ENCODE measurements around the gene SEC11A. TPM values are rescaled to one million over a fixed set of nuclear protein-coding genes. Genes with fewer than 3 reads are reported as not detected.

SEC11A gene
- total RNA-seq, 4 donors from 2014 or later = 19.9 to 124 (median 83.0) TPM

DNA sequence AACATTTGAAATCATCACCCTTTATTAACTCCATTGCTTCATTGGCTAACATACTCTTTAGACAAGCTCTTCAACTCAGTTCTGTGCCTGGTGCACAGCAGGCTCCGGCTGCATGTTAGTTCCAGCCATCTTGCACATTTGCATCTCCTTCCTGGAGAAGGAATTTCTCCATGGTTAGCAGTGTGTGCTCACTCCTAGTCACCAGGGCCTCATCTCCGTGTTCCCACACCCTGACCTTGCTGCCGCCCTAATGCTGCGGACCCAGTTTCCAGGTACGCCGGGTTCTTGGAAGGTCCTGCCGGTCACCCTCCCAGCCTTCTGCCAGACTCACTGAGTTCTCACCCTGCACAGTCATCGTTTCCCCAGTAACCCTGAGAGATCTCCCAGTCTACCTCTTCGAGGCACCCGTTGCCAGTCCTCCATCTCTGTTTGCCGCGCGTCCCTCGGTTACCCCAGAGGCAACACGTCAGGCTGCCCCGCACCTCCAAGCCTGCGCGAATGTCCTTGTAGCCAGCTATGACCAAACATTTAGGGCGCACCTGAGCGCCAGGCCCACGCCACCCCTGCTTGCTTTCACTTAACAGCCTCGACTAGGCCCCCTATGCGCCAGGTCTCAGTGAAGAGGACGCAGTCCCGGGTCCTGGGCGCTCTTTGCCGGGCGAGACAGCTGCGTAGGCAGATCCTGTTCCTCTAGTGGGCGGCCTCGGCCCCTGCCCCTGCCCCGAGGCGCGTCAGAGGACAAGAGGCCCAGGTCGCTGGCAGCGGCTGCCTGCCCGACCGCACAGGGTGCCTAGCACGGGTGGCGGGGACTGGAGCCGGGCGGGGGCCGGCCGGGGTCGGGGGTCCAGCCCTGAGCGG is 31.7 kb upstream of the SEC11A start:
- Histone ChIP-seq H3K4me1 (peaks cover 27 to 61% (median 46%) of the 10 kb centered on the region in 4 donors), H3K9me3 (no peaks in the 10 kb centered on the region), H3K4me3 (peak overlapping the region; percentile 61 to 88 (median 75)), H3K27me3 (no peaks in the 10 kb centered on the region), H3K36me3 (no peaks in the 10 kb centered on the region), H3K27ac (peak overlapping the region; percentile 99 to 100 (median 100))
- in situ Hi-C loops (cut with MboI; ENCODE audit: low pct_ligation_motif_present in 1 of 4, low pct_unique_long_range_greater_than_20kb in 1 of 4, low sequenced_read_pairs in 3 of 4) = no loop called here
- WGBS, 2 donors (ENCODE audit: low coverage in 1 of 2) = 0% methylated on average over 2 to 31 of the region's 46 CpGs
- TF ChIP-seq EP300 (IDR thresholded peaks at IDR 0.05; ENCODE audit: low read depth) (no peak), POLR2A (IDR thresholded peaks at IDR 0.05) (peak; percentile 93), POLR2AphosphoS5 (IDR thresholded peaks at IDR 0.05) (peak; percentile 19 to 87 (median 76))
- TF ChIP-seq, protein P1, sequence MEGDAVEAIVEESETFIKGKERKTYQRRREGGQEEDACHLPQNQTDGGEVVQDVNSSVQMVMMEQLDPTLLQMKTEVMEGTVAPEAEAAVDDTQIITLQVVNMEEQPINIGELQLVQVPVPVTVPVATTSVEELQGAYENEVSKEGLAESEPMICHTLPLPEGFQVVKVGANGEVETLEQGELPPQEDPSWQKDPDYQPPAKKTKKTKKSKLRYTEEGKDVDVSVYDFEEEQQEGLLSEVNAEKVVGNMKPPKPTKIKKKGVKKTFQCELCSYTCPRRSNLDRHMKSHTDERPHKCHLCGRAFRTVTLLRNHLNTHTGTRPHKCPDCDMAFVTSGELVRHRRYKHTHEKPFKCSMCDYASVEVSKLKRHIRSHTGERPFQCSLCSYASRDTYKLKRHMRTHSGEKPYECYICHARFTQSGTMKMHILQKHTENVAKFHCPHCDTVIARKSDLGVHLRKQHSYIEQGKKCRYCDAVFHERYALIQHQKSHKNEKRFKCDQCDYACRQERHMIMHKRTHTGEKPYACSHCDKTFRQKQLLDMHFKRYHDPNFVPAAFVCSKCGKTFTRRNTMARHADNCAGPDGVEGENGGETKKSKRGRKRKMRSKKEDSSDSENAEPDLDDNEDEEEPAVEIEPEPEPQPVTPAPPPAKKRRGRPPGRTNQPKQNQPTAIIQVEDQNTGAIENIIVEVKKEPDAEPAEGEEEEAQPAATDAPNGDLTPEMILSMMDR (IDR thresholded peaks at IDR 0.05) = peak in 1 of 5 experiments; percentile 34
- peak; percentile 78 for DNase-seq
- intact Hi-C loops (cut with DNase I; ENCODE audit: low total_unique reads) = no loop called here

DNA sequence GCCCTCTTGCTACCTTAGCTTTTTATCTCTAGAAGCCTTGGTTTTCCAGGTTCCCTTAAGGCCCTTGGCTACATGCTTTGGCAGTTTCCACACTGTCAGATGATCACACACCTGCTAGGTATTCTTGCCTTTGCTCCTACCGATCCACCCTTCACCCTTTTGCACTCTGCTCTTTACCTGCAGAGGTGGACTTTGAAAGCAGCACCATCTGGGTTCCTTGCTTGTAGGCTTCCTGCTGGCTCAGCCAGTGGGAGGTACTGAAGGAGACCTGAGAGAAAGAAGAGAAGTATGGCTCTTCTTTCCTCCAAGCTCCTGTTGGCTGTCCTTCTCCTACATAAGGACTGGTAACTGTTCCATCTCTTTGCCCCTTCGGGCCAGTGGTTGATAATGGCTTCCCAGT is 25.2 kb upstream of the SEC11A start:
- Histone ChIP-seq H3K4me1 (peaks cover 1 to 39% (median 17%) of the 10 kb centered on the region in 4 donors), H3K4me3 (no peak overlapping the region), H3K27me3 (no peaks in the 10 kb centered on the region), H3K9me3 (no peaks in the 10 kb centered on the region), H3K27ac (peak overlapping the region; percentile 44 to 82 (median 67)), H3K36me3 (no peaks in the 10 kb centered on the region)
- 63 to 74% methylated on average over 2 of the region's 2 CpGs for WGBS, 2 donors (ENCODE audit: low coverage in 1 of 2)
- intact Hi-C loops (cut with DNase I; ENCODE audit: low total_unique reads) = no loop called here
- TF ChIP-seq, protein P1 (IDR thresholded peaks at IDR 0.05) = no peak
- TF ChIP-seq EP300 (IDR thresholded peaks at IDR 0.05; ENCODE audit: low read depth) = no peak
- TF ChIP-seq POLR2A (IDR thresholded peaks at IDR 0.05) = peak; percentile 21
- TF ChIP-seq POLR2AphosphoS5 (IDR thresholded peaks at IDR 0.05) = peak in 2 of 3 donors; percentile 65 to 67
- DNase-seq = peak; percentile 66
- in situ Hi-C loops (cut with MboI; ENCODE audit: low pct_ligation_motif_present in 1 of 4, low pct_unique_long_range_greater_than_20kb in 1 of 4, low sequenced_read_pairs in 3 of 4) = no loop called here

DNA sequence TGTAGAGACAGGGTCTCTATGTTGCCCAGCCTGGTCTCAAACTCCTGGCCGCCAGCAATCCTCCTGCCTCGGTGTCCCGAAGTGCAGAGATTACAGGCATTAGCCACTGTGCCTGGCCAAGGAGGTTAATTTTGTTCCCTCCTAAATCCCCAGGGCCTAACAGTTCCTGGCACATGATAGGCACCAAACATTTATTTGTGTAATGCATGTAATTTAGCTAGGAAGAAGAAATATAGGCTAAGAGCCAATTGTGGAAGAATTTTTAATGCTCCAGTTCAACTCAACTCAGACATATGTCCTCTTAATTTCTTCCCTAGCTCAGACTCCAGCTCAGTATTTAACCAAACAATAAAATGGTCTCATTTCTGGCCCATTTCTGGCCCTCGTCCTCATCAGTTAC is 24.8 kb upstream of the SEC11A start:
- Histone ChIP-seq H3K36me3 (no peaks in the 10 kb centered on the region), H3K9me3 (no peaks in the 10 kb centered on the region), H3K4me3 (no peak overlapping the region), H3K27me3 (no peaks in the 10 kb centered on the region), H3K27ac (peak overlapping the region; percentile 44 to 82 (median 67)), H3K4me1 (peaks cover 0 to 39% (median 17%) of the 10 kb centered on the region in 4 donors)
- intact Hi-C loops (cut with DNase I; ENCODE audit: low total_unique reads) = no loop called here
- DNase-seq = no peak
- in situ Hi-C loops (cut with MboI; ENCODE audit: low pct_ligation_motif_present in 1 of 4, low pct_unique_long_range_greater_than_20kb in 1 of 4, low sequenced_read_pairs in 3 of 4) = no loop called here
- WGBS, 2 donors (ENCODE audit: low coverage in 1 of 2) = 72 to 73% methylated on average over 2 to 4 of the region's 4 CpGs
- TF ChIP-seq POLR2AphosphoS5 (IDR thresholded peaks at IDR 0.05) (no peak), EP300 (IDR thresholded peaks at IDR 0.05; ENCODE audit: low read depth) (no peak), POLR2A (IDR thresholded peaks at IDR 0.05) (no peak)
- TF ChIP-seq, protein P1 (IDR thresholded peaks at IDR 0.05) = no peak

DNA sequence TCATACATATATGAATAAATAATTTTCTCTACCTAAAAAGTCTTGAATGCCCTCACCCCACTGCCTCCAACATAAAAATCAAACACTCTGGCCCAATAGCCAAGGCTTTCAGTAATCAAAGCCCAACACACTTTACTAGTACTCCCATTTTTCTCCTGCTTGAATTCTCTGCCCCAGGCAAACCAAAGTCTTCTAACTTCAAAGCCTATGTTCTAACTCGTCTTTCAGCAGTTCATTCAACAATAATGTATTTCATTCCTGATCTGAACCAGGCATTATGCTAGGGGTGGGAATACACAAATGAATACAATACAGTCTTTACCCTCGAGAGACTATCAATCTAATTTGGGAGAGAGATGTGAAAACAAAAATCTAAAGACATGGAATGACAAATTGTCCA is 21.1 kb upstream of the SEC11A start:
- no peak overlapping the region for H3K27ac ChIP-seq
- WGBS, 2 donors (ENCODE audit: low coverage in 1 of 2) = 82% methylated on average over 2 of the region's 2 CpGs; no CpG with 5 or more reads in 1 of the 2 donors
- TF ChIP-seq POLR2A (IDR thresholded peaks at IDR 0.05) = no peak
- TF ChIP-seq, protein P1 (IDR thresholded peaks at IDR 0.05) = no peak
- no peak for TF ChIP-seq EP300 (IDR thresholded peaks at IDR 0.05; ENCODE audit: low read depth)
- no peak for TF ChIP-seq POLR2AphosphoS5 (IDR thresholded peaks at IDR 0.05)

More for the DNA sequence above, 21.1 kb upstream of the SEC11A start:
- intact Hi-C loops (cut with DNase I; ENCODE audit: low total_unique reads) (no loop called here), in situ Hi-C loops (cut with MboI; ENCODE audit: low pct_ligation_motif_present in 1 of 4, low pct_unique_long_range_greater_than_20kb in 1 of 4, low sequenced_read_pairs in 3 of 4) (no loop called here)
- H3K9me3 ChIP-seq = no peaks in the 10 kb centered on the region
- H3K4me1 ChIP-seq = peaks cover 7 to 55% (median 27%) of the 10 kb centered on the region in 4 donors
- no peaks in the 10 kb centered on the region for H3K36me3 ChIP-seq
- no peak for DNase-seq
- no peak overlapping the region for H3K4me3 ChIP-seq
- no peaks in the 10 kb centered on the region for H3K27me3 ChIP-seq
